Neural cell (in vitro differentiated cells): ENCODE measurements around the gene F11. TPM values are rescaled to one million over a fixed set of nuclear protein-coding genes. Genes with fewer than 3 reads are reported as not detected.

ENCODE experiments used
- polyA plus RNA-seq: library from polyadenylated mRNA; depleted of rRNA; stranded (reverse); fragments of >200 nt; gene quantifications from 2 replicates; pipeline ENCODE4 v1.2.3, GENCODE V29; 2014

The F11 gene
- polyA plus RNA-seq, 1 donor from 2014 or later, result not detected

Other genes with a start within 250 kb of the F11 start
- not detected in 2 replicates for gene TLR3, start 197.0 kb upstream of the F11 start, polyA plus RNA-seq
- 9.1 and 12.2 TPM in 2 replicates for gene FAM149A, start 161.5 kb upstream of the F11 start, polyA plus RNA-seq
- gene CYP4V2, start 74.6 kb upstream of the F11 start, polyA plus RNA-seq, result 5.6 and 5.8 TPM in 2 replicates
- gene KLKB1, start 38.7 kb upstream of the F11 start, polyA plus RNA-seq, result not detected in 2 replicates